Measurements from ENCODE around the gene GRIN1.

GRIN1 gene

GRCh38 chr9:137096785-137097546, 42.0 kb upstream of the GRIN1 start:
- Histone ChIP-seq H3K27ac (ENCODE audit: low read depth, low read length, poor library complexity, severe bottlenecking) (no peak overlapping the region), H3K4me2 (ENCODE audit: low read length) (no peak overlapping the region), H3K4me1 (ENCODE audit: insufficient read depth, low read length, severe bottlenecking) (peaks cover 10% of the 10 kb centered on the region), H3K9ac (ENCODE audit: low read length) (no peak overlapping the region), H3K79me2 (ENCODE audit: insufficient read depth, low read length) (no peaks in the 10 kb centered on the region), H3K9me2 (ENCODE audit: low read depth, low read length) (no peaks in the 10 kb centered on the region), H3K27me3 (ENCODE audit: insufficient read depth, low read length) (no peaks in the 10 kb centered on the region), H3K36me3 (ENCODE audit: insufficient read depth, low read length) (peaks cover 65% of the 10 kb centered on the region), H3K9me3 (ENCODE audit: low read length) (no peaks in the 10 kb centered on the region), H3F3A (ENCODE audit: insufficient read depth, low read length) (no peaks in the 10 kb centered on the region; the same call in 1 of the 2 replicates), H3K4me3 (ENCODE audit: low read depth, low read length, poor library complexity, severe bottlenecking) (no peak overlapping the region), H4K20me1 (ENCODE audit: insufficient read depth, low read length) (no peaks in the 10 kb centered on the region), H2AFZ (ENCODE audit: low read length) (no peak overlapping the region)
- no peak for TF ChIP-seq CTCF (IDR thresholded peaks at IDR 0.05; ENCODE audit: low read length)
- no peak for TF ChIP-seq EZH2 (IDR thresholded peaks at IDR 0.05; ENCODE audit: borderline replicate concordance, low read length)

GRCh38 chr9:137097761-137098462, 41.0 kb upstream of the GRIN1 start:
- no peaks in the 10 kb centered on the region for H4K20me1 ChIP-seq (ENCODE audit: insufficient read depth, low read length)
- no peak overlapping the region for H3K9ac ChIP-seq (ENCODE audit: low read length)
- H3K4me2 ChIP-seq (ENCODE audit: low read length), result no peak overlapping the region
- no peak overlapping the region for H3K27ac ChIP-seq (ENCODE audit: low read depth, low read length, poor library complexity, severe bottlenecking)
- no peaks in the 10 kb centered on the region for H3K9me3 ChIP-seq (ENCODE audit: low read length)
- H3K4me3 ChIP-seq (ENCODE audit: low read depth, low read length, poor library complexity, severe bottlenecking), result no peak overlapping the region
- H3F3A ChIP-seq (ENCODE audit: insufficient read depth, low read length), result no peaks in the 10 kb centered on the region; the same call in 1 of the 2 replicates
- H3K27me3 ChIP-seq (ENCODE audit: insufficient read depth, low read length), result no peaks in the 10 kb centered on the region
- no peaks in the 10 kb centered on the region for H3K9me2 ChIP-seq (ENCODE audit: low read depth, low read length)
- H3K79me2 ChIP-seq (ENCODE audit: insufficient read depth, low read length), result no peaks in the 10 kb centered on the region
- H3K4me1 ChIP-seq (ENCODE audit: insufficient read depth, low read length, severe bottlenecking), result peaks cover 10% of the 10 kb centered on the region
- H3K36me3 ChIP-seq (ENCODE audit: insufficient read depth, low read length), result peaks cover 67% of the 10 kb centered on the region
- H2AFZ ChIP-seq (ENCODE audit: low read length), result no peak overlapping the region
- TF ChIP-seq CTCF (IDR thresholded peaks at IDR 0.05; ENCODE audit: low read length), result no peak
- TF ChIP-seq EZH2 (IDR thresholded peaks at IDR 0.05; ENCODE audit: borderline replicate concordance, low read length), result no peak

- H3K27me3 ChIP-seq (ENCODE audit: insufficient read depth, low read length), result no peaks in the 10 kb centered on the region
- no peak overlapping the region for H3K4me3 ChIP-seq (ENCODE audit: low read depth, low read length, poor library complexity, severe bottlenecking)
- H2AFZ ChIP-seq (ENCODE audit: low read length), result no peak overlapping the region
- no peak overlapping the region for H3K27ac ChIP-seq (ENCODE audit: low read depth, low read length, poor library complexity, severe bottlenecking)
- H3K79me2 ChIP-seq (ENCODE audit: insufficient read depth, low read length), result no peaks in the 10 kb centered on the region
- H3K9ac ChIP-seq (ENCODE audit: low read length), result no peak overlapping the region
- H4K20me1 ChIP-seq (ENCODE audit: insufficient read depth, low read length), result no peaks in the 10 kb centered on the region
- H3K4me2 ChIP-seq (ENCODE audit: low read length), result no peak overlapping the region
- no peaks in the 10 kb centered on the region for H3K9me2 ChIP-seq (ENCODE audit: low read depth, low read length)
- H3K36me3 ChIP-seq (ENCODE audit: insufficient read depth, low read length), result peaks cover 80% of the 10 kb centered on the region
- no peaks in the 10 kb centered on the region; the same call in 1 of the 2 replicates for H3F3A ChIP-seq (ENCODE audit: insufficient read depth, low read length)
- peaks cover 10% of the 10 kb centered on the region for H3K4me1 ChIP-seq (ENCODE audit: insufficient read depth, low read length, severe bottlenecking)
- TF ChIP-seq EZH2 (IDR thresholded peaks at IDR 0.05; ENCODE audit: borderline replicate concordance, low read length), result no peak
- no peak for TF ChIP-seq CTCF (IDR thresholded peaks at IDR 0.05; ENCODE audit: low read length)
- H3K9me3 ChIP-seq (ENCODE audit: low read length), result no peaks in the 10 kb centered on the region
These were observed 39.7 kb upstream of the GRIN1 start for GRCh38 chr9:137099231-137099630.

Measured in OCI-LY1 (cell line).